Inferior parietal cortex (tissue), 1 donor: ENCODE data around the gene CRHR1.
A peak's percentile ranks its signal among the peaks of the same experiment; 100 is the strongest.

ENCODE experiments used
- DNase-seq: peaks from one replicate; pipeline ENCODE4 v3.0.0-alpha.2; 2016; ENCODE audit errors: extremely low spot score

Gene CRHR1

DNA sequence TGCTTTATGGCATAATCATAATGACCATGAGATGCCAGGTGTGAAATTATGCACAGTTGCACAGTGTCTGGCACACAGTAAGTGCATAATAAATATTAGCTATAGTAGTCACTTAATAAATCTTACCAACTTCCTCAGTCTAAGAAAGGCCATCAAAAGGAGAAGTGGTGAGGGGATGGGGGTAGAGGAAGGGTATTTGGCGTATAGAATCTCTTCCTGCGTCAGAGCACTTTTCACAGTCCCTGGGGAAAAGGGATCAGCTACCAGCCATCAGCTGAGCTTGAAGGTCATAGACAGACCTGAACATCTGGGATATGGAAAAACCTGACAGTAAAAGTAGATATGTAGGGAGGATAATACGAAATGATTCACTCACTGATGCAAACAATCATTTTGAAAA lies 5.8 kb downstream of the CRHR1 start:
- DNase-seq: no peak

DNA sequence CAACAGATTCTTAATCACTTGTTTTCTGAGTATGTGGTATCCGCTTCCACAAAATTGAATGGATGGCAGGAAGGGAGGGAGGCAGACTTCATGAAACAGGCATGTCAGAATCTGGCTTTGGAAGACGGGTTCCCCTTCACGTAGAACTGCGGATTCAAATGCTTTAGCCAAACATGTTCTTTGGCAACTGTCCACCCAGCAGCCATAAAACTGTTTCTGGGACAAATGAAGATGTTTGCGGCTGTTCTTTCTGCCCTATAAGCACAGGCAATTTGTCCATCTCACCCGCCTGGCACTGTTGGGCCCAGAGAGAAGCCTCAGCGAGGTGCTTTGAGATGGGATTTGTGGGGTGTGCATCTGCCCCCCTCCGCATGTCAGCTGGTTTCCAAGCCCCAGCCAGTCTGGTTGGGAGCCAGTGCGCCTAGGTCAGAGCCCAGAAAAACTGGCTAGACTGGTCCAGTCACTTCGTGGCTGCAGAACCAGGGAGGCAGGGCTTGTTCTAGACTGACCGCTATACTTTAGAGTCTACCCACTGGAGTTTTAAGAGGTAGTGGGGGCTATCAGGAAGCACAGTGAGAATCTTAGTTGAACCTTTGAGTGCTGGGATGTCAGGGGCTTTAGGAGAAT lies 6.3 kb downstream of the CRHR1 start:
- DNase-seq: no peak

DNA sequence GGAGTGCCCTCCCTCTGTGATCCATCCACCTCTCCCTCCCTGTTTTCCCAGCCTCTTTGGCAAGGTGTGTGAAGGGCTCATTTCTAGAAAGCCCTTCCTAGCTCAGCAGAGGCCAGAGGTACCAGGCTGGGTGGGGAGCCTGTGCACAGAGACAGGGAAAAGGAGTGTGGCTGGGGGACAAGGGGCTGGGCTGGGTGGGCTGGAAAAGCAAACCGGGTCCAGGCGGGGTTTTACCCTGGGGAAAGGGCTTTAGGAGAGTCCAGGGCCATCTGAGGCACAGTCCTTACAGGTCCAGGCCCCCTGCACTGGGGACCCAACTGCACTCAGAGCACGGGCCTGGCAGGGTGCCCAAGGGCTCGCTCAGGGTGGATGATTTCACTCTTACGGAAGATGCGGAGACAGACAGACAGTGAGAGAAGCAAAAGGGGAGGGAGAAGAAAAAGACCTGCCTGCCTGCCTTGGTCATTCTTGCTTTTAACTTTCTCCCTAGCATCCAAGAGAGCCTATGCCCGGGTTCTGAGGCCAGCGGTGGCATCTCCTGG lies 7.0 kb downstream of the CRHR1 start:
- DNase-seq: no peak

DNA sequence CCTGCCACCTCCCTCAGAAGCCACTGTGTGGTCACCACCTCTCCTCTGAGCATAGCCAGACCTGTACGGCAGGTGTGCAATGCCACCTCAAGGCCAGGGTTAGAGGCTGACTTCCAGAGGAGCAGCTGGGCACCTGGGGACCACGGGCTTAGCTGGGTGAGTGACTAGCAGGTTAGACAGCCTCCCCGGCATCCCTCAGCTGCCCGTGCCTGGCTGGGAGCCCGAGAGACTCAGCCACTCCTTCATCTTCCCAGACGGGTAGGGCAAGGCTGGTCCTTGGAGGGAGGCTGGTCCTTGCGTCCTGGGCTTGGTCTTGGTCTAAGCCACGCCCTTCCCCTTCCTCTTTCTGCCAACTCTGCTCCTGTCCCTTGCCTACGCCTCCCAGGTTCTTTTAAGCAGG lies 7.8 kb downstream of the CRHR1 start:
- no peak for DNase-seq

DNA sequence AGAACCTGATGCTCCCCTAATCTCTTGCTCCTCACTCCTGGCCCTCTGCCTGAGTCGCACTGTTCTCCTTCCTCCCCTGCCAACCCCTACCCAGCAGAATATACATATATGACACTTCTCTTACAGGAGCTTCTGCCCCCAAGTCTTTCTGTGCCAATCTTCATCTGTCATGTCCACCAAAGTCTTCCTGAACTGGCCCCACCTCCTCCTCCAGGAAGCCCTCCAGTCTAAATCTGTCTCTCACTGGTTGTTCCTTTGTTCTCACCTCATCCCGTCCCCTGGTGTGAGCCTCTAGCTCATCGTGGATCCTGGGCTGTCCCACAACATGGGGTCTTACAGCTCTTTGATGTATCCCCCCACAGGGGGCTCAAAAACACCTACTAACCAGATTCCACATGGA lies 8.3 kb downstream of the CRHR1 start:
- no peak for DNase-seq

DNA sequence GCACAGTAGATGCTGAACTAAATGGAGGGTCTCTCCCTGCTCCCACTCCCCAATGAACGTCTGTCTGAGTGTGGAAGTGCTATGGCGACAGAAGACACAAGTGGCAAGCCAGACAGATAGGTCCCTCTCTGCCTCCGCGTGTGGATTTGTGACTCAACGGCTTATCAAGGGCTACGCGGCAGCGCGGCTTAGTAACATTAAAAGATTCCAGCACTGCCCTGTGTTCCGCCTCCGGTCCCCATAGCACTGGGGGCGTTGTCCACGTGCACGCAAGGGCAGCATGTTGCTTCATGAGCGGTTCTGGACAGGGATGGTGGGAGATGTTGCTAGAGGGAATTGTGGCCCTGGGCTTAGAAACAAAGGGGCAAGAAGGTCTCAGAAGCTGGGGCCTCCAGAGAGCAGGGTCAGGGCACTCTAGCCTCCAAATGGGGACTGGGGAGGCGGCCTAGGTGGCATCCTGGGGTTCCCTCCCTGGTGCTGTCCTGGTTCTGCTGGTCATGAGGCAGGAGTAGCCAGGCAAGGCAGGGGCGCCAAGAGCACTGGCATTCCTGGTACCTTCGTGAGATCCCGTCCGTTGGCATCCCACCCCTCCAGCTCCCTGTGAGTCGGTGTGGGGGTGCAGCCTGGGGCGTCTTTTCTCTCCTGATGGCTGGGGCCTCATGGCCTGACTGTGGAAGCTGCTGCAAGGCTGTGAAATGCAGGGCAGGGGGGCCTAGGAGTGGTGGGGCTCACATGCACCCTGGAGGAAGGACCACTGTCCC lies 9.1 kb downstream of the CRHR1 start:
- no peak for DNase-seq

DNA sequence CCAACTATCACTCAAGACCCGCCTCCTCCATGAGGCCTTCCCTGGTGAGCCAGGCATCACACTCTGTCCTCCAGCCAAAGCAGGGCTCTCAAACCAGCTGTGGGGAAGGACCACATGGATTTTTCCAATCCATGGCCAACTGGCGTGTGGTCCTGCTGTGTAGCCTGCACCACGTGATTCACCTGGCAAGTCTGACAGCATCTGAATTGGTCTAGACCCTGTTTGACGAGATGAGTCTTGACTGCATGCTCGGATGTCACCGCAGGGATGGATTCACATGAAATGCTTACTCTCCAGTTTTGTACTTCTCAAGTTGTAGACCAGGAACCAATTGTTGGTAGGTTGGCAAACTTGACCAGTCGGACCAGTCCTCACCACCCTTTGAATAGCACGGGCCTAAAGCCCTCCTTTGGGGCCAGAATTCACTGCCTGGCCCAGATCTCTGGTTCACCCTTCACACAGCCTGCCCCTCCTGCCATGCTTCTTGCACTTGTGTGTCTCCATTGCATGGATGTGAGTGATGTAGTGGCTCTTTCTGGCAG lies 9.9 kb downstream of the CRHR1 start:
- no peak for DNase-seq

DNA sequence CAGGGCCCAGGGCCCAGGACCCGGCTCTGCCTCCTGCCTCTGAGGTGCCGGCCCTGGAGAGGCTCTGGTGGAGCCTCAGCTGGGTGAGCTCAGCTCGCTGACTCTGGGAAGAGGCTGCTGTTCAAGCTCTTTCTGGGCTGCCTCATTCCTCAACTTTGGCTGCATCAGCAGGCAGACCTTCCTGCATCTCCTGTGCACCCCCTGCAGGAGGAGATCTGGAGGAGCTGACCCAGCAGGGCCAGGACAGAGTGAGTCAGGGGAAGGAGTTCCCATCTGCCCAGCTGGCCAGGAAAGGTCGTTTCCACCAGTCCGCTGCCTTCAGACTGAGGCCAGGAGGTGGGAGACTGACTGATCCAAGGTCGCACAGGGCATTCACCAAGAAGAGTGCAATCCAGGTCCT lies 10.7 kb downstream of the CRHR1 start:
- DNase-seq: no peak

DNA sequence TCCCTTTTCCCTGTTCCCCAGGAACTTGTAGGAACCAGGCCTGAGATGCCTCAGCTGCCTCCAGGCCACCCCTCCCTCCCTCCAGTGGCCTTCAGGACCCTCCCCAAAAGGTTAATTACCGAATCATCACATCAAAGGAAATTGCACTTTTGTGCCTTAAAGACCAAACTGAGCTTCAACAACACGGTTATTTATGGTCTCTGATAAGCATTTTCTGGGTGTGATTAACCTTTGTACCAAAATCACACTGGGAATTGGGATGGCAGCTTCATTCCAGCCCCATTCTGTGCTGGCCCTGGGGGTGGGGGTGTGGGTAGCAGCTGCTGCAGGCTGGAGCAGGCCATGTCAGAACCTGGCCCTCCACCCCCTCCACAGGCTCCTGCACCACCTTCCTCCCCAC lies 16.7 kb downstream of the CRHR1 start:
- no peak for DNase-seq

DNA sequence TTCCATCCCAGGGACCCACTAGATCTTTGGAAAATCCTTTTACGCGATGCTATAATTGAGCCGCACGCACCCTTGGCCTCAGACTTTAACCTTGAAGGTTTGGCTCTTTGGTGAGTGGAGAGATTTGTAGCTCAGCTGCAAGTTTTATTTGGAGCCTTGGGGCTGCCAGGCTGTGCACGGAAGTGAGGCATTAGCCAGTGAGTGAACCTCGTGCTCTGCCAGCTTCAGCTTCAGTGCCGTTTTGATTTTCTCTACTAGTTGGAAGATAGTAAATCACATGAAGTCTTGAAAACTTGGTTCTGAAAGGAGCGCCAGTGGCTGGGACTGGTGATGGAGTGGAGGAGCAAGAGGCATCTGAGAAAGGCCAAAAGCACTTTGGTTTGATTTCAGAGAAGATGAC lies 17.3 kb downstream of the CRHR1 start:
- no peak for DNase-seq

DNA sequence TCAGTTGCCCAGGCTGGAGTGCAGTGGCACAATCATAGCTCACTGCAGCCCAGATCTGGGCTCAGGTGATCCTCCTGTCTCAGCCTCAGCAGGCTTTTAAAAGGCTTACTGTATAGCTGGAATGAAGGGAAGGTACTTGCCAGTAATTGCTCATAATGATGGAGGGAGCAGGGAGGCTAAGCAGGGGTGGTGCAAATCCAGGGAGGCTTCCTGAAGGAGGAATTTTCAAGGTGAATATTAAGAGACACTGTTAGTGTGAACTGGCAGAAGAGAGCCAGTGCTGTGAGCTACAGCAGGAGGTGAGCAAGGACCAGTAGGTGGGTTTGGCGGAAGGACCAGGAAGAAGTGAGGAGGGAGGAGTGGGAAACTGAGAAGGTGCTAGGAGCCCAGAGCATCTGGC lies 24.7 kb downstream of the CRHR1 start:
- DNase-seq: no peak

DNA sequence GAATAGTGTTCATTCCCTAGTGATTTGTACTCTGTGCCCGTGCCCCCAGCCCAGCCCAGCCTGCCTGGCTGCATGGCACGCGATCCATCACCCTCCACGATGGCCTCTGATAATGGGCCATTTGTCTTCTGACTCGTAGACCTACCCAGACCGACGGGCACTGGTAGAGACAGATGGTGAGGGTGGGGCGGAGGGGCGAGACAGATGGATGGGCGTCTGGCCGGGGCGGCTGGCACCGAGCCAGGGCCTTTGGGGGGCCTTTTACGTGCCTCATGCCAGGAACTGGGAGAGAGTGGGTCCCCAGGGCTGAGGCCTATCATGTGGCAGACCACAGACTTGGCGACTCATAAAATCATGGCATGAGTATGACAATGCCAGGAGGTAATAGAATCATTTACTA lies 25.4 kb downstream of the CRHR1 start:
- DNase-seq: no peak

DNA sequence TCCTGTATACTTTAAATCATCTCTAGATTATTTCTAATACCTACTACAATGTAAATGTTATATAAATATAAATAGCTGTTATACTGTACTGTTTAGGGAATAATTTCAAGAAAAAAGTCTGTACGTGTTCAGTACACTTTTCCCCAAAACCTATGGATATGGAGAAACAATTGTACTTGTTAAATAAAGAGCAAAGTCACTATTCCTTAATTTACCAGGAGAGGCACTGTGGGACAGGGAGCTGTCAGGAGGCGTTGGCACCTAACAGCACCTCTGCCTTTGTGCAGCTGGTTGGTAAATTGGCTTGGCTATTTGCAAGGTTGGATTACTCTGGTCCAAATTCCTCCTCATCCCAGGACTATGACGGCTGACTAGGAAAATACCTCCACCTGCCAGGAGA lies 28.0 kb downstream of the CRHR1 start:
- DNase-seq: no peak

DNA sequence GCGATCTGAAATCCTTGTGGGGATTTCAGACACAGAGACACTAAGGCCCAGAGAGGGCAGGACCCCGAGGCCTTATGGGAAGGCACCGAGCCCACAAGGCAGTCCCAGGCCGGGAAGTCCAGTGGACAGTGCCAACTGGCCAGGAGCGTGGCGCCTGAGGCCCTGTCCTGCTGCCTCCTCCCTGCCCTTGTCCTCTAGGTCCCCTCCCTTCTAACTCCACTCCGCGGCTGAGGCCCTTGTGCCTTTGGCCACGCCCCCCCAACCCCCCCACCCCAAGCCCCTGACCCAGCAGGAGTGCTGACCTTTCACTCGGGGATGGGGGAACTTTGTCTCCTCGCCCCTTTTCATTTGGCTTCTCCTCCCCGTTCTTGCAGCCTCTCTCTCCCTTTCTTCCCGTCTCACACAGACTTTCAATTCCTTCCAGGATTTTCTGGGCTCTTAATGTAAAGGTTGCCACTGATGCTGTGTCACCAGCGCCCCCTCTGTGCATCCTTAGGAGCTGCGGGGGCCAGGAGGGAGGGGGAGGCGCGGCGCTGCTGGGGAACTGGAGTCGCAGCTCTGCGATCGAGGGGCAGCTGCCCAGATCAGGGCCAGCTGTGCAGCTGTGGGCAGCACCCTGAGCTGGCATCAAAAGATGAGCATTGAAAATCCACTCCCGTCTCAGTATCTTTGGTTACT lies 29.1 kb downstream of the CRHR1 start:
- no peak for DNase-seq

DNA sequence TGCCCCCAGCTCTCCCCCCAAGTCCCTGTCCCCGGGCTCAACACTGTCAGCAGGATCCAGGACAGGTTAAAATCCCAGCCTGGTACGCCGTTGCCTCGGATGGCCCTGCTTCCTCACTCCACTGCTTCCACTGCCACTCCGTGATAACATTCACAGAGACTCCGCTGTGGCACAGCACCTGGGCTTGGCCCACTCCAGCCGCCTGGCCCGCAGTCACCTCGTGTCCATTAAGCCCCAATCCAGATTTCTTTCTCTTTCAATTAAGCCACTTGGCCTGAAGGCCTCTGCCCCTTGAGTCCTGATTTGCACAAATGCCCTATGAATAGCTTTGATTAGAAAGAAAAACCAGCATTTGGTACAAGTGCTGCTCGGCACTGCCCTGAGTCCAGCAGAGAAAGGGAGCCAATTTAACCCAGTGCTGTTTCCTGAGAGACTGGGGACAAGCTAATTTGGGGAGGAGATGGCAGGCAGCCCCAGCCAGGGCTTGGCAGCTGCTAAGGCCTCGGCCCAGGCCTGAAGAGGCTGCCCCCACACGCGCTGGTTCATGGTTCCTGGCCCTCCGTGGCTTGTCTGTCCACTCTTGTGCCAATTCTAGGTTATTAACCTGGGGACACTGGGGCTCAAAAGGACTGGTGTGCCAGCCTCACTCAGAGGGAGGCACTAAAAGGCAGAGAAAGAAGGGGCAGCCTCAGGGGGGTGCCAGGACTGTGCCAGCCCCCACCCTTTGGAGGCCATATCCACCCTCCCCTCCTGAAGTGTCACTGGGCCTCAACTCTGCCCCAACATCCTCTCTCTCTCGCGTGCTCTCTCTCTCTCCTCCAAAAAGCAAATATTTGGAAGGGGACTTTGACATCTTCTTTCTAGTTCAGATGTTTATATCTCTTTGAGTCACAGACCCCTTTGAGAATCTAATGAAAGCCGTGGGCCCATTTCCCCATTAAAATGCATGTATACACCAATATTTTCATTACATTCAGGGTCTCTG lies 30.8 kb downstream of the CRHR1 start:
- DNase-seq: no peak

DNA sequence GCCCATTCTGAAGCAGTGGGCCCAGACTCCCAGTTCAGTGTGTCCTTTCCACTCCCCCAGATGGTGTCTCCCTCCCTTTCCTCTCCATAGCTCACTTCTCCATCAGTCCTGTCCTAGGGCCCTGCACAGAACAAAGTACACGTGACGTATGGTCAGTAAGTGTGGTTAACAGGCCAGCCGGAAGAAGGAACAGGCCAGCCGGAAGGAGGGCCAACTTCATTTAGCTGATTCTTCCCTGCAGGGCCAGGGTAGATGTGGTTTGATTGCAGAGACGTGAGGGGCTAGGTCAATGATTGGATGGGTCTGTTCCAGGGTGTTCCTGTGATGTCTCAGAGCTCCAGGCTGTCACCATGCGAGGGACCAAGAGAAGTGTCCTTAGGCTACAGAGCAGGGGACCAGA lies 31.6 kb downstream of the CRHR1 start:
- DNase-seq: no peak

DNA sequence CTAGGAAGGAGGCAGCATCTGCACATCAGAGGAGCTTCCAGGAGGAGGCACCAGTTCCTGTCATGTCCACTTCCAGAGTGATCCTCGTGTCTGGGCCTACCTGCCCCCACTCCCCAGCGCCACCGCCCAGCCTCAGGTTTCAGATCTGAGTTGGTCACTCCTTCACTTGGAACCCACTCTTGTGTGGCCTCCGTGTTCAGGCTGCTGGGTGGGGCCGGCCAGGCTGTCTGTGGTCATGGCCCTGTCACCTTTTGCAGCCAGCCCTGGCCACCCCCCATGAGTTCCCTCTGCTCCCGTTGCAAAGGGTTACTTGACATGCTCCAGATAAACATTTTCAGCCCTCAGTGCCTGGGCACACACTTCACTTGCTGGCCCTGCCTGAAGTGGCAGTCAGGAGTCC lies 33.9 kb downstream of the CRHR1 start:
- DNase-seq: no peak

DNA sequence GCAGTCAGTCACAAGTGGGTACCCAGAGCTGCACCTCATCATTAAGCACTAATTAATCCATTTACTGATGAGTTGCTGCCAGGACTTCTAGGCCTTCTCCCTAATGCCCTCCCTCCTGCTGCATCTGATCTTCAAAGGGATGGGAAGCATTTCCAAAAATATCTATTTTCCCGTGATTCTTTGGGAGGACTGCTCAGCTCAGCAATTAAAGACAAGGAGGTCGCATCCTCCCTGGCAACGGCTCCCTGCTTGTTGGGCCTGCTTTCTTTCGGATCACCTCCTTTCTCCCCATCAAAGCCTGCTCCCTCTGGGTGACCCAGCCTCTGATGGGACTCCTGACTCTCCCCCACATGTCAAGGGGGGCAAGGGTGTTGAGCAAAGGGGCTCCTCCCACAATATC lies 34.6 kb downstream of the CRHR1 start:
- DNase-seq: peak; percentile 26

DNA sequence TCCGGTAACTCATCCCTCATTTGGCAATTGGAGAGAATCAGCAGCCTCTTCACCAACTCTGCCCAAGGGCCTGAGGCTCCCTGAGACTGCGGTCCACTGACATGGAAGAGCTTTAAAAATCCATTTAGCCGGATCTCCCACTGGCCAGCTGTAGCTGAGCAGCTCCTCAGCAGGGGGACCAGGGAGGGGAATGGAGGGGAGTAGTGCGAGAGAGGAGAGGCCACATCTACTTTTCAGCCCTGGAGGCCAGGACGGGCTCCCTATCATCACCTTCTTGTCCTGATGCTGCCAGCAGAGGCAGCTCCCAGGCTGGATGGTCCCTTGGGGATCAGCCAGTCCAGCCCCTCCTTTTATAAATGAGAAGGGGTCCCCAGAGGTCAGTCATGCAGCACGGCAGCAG lies 35.5 kb downstream of the CRHR1 start:
- DNase-seq: no peak

DNA sequence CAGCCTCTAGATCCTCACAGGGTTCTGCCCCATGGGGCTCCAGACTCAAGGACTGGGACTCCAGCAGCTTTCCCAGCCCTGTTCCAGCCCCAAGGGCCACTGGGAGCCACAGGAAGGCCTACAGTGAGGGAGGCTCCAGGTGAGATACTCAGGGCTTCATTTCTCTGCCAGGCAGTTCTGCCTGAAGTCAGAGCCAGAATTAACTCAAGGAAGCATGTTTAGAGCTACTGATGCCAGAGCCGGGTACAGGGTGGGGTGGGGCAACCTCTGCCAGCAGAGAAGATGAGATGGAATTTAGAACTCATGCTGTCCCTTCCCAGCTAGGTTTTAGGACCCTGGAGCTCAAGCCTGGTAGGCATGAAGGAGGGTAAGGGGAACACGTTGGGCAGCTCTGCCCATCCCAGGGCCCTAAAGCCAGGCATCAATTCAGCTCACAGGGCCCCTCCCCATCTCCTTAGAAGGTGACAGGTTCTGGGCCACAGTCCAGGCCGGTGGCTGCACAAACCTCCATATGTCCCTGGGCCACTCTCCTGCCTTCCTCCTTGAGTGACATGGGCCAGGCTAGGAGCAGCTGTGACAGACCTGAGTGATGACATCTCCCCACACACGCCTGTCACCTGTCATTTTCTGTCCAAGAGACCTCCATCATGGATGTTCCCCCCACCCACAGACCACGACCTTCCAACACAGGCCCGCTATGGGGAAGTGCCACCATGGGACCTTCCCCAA lies 36.1 kb downstream of the CRHR1 start:
- DNase-seq: no peak

DNA sequence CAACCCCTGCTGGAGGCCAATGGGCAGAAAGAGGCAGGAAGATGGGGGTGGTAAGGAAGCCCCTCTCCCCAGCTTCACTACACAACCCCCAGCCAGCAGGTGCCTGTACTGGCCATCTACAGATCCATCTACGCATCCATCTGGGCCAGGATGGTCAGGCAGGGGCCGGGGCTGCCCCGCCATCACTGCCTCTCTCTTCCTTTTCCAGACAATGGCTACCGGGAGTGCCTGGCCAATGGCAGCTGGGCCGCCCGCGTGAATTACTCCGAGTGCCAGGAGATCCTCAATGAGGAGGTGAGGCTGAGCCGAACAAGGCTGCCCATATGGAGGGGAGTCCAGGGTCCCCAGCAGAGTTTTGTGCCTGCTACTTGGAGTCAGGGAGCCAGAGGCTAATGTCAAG lies 37.0 kb downstream of the CRHR1 start:
- DNase-seq: no peak
